ENCODE data around the gene NRXN3.

- TF ChIP-seq CTCF (IDR thresholded peaks at IDR 0.05; ENCODE audit: poor library complexity), result no peak
- no peak for TF ChIP-seq EZH2 (IDR thresholded peaks at IDR 0.05; ENCODE audit: borderline replicate concordance)
Measured at GRCh38 chr14:79583738-79584408, 1413.7 kb downstream of the NRXN3 start.
